HepG2 (cell line): ENCODE results near the gene ONECUT3. TPM values are rescaled to one million over a fixed set of nuclear protein-coding genes. Genes with fewer than 3 reads are reported as not detected.
A peak's percentile ranks its signal among the peaks of the same experiment; 100 is the strongest.

Experiments
- ATAC-seq: fragments of 200-7000 bp; cut with Tn5 transposase; 3 replicates; pipeline ENCODE4 v1.9.1; 2020; ENCODE audit warnings: mild to moderate bottlenecking, moderate library complexity
- BruUV-seq: library from RNA; stranded (reverse); fragments of 400-500 nt; replicated peaks from 2 replicates; lab custom pipeline; 2021; lab: Mats Ljungman, UMichigan
- CTCF ChIA-PET: fragments of 300-600 bp; formaldehyde crosslinking; extraction: SDS; loops from one replicate; lab custom pipeline; 2021; ENCODE audit warnings: low total read pairs, inconsistent platforms, low intra/inter-chr PET ratio; lab: Yijun Ruan, JAX
- POLR2A ChIA-PET: fragments of 350-600 bp; sonication (Branson Sonifier 250); formaldehyde crosslinking; loops from one replicate; lab custom pipeline; 2020; ENCODE audit warnings: antibody characterized with exemption, inconsistent platforms; lab: Yijun Ruan, JAX
- DNase-seq: peaks from one replicate; pipeline ENCODE4 v3.0.0-alpha.2; 2015; ENCODE audit warnings: low spot score
- FAIRE-seq: peaks from 3 replicates; lab custom pipeline; 2011; peaks lifted over from hg19 to GRCh38; lab: Jason Lieb, UNC
- H2AFZ ChIP-seq: one replicate; pipeline ENCODE4 v1.6.1; 2011; ENCODE audit warnings: low read length, inconsistent platforms
- H3K27ac ChIP-seq: fragments of 300-600 bp; 3 replicates; pipeline ENCODE4 v1.8.0; 2011; ENCODE audit warnings: mixed run types, mild to moderate bottlenecking, mixed read lengths, low read length, inconsistent platforms; ENCODE audit not compliant: insufficient read depth; ENCODE audit errors: extremely low read length
- H3K27me3 ChIP-seq, 2 experiments: fragments of 200-600 bp in 1 of 2; 2 replicates in 1 of 2; 3 replicates in 1 of 2; pipeline versions ENCODE4 v1.6.0 to v1.8.0; 2011; ENCODE audit warnings: low read length in 2 of 2, mild to moderate bottlenecking in 2 of 2, moderate library complexity in 2 of 2, inconsistent platforms in 1 of 2; ENCODE audit not compliant: insufficient read depth in 2 of 2, control insufficient read depth in 1 of 2
- H3K36me3 ChIP-seq, 2 experiments: fragments of 200-600 bp in 1 of 2; replicated peaks in 1 of 2; 2 replicates in 1 of 2; 3 replicates in 1 of 2; pipeline versions ENCODE4 v1.5.1 to v1.8.0; 2011; ENCODE audit warnings: low read length in 2 of 2, inconsistent platforms in 1 of 2; ENCODE audit not compliant: insufficient read depth in 2 of 2, control insufficient read depth in 1 of 2
- H3K4me1 ChIP-seq: 2 replicates; pipeline ENCODE4 v1.5.1; 2012; ENCODE audit warnings: low read length, inconsistent platforms; ENCODE audit not compliant: insufficient read depth
- H3K4me2 ChIP-seq: 2 replicates; pipeline ENCODE4 v1.6.0; 2011; ENCODE audit warnings: low read depth, low read length, inconsistent platforms
- H3K4me3 ChIP-seq, 3 experiments: fragments of 200-600 bp in 1 of 3; sonication (generic), shearing (Covaris generic) in 1 of 3; replicated peaks in 1 of 3; 2 replicates each; pipeline ENCODE4 v1.5.1; 2011 to 2016; ENCODE audit warnings: low read length in 3 of 3, inconsistent platforms in 2 of 3, low read depth in 2 of 3, mild to moderate bottlenecking in 2 of 3, control low read depth in 1 of 3, mixed read lengths in 1 of 3; ENCODE audit not compliant: insufficient read depth in 1 of 3
- H3K79me2 ChIP-seq: one replicate; pipeline ENCODE4 v1.6.1; 2011; ENCODE audit warnings: low read length, inconsistent platforms; ENCODE audit not compliant: insufficient read depth
- H3K9ac ChIP-seq: 2 replicates; pipeline ENCODE4 v1.6.0; 2011; ENCODE audit warnings: mild to moderate bottlenecking, low read depth, low read length, inconsistent platforms; ENCODE audit not compliant: insufficient read depth
- H3K9me3 ChIP-seq: 2 replicates; pipeline ENCODE4 v1.5.1; 2012; ENCODE audit warnings: mild to moderate bottlenecking, low read length
- H4K20me1 ChIP-seq: 2 replicates; pipeline ENCODE4 v1.6.0; 2011; ENCODE audit warnings: inconsistent platforms, mild to moderate bottlenecking, low read length, moderate library complexity; ENCODE audit not compliant: insufficient read depth
- CERS6 ChIP-seq: sonication (generic); formaldehyde crosslinking; IDR thresholded peaks from 2 replicates; pipeline ENCODE4 v1.5.0; 2020; ENCODE audit warnings: missing genetic modification reagents
- TBX2 ChIP-seq: sonication (generic); formaldehyde crosslinking; IDR thresholded peaks from 2 replicates; pipeline ENCODE4 v1.5.0; 2020; ENCODE audit warnings: missing genetic modification reagents, mild to moderate bottlenecking, borderline replicate concordance
- ZBTB44 ChIP-seq: sonication (generic); formaldehyde crosslinking; IDR thresholded peaks from 2 replicates; pipeline ENCODE4 v1.4.0; 2020; ENCODE audit warnings: missing genetic modification reagents
- ZNF441 ChIP-seq: sonication (generic); formaldehyde crosslinking; IDR thresholded peaks from 2 replicates; pipeline ENCODE4 v1.7.0; 2021; ENCODE audit warnings: missing genetic modification reagents, borderline replicate concordance
- ZNF629 ChIP-seq: sonication (generic); formaldehyde crosslinking; conservative IDR thresholded peaks from 2 replicates; pipeline ENCODE4 v1.5.0; 2020; ENCODE audit warnings: missing genetic modification reagents
- WGBS: methylation state at CpG from one replicate; pipeline ENCODE4 v1.1.6; 2017; ENCODE audit warnings: low lambda C conversion rate; 5-methylcytosine and 5-hydroxymethylcytosine counted together
- in situ Hi-C: cut with HindIII; loops from 2 replicates; pipeline ENCODE4 v1.10.0; 2017; ENCODE audit warnings: low pct_unique_long_range_greater_than_20kb; ENCODE audit not compliant: extremely low pct_ligation_motif_present
- intact Hi-C: fragments of 100-400 bp; cut with micrococcal nuclease; formaldehyde crosslinking; loops from one replicate; pipeline ENCODE4 v1.10.0; 2022; ENCODE audit not compliant: unreplicated experiment
- polyA plus RNA-seq, 8 experiments: library from polyadenylated mRNA; depleted of rRNA in 3 of 8; stranded (reverse) in 7 of 8; unstranded in 1 of 8; fragments of >200 nt; fragmentation: Illumina TruSeq in 4 of 8; extraction: Trizol in 4 of 8; gene quantifications; 2 replicates each; pipeline versions ENCODE4 v1.2.1 to v1.2.3, GENCODE V29; 2011 to 2016; ENCODE audit warnings: low read depth in 4 of 8, missing spikeins in 1 of 8, mixed read lengths in 1 of 8; ENCODE audit not compliant: insufficient read depth in 1 of 8
- total RNA-seq, 5 experiments: library from RNA; depleted of rRNA; stranded (reverse); fragments of >200 nt; fragmentation: Illumina TruSeq; extraction: Trizol; gene quantifications; 2 replicates each; pipeline ENCODE4 v1.2.3, GENCODE V29; 2016; ENCODE audit warnings: low read depth in 1 of 5

The ONECUT3 gene
- total and polyA plus RNA-seq, 2 of the 13 experiments (the other 11 are each of a cell fraction or from before 2014, with no cell fraction given) = under 0.01 TPM; not detected in 1

GRCh38 chr19:1758231-1758577 is 4.9 kb downstream of the ONECUT3 start (continued):
- TF ChIP-seq CERS6 (CRISPR knock-in tag) (no peak), ZNF441 (CRISPR knock-in tag) (no peak), TBX2 (no peak)

- ChIA-PET POLR2A (no interaction called here), CTCF (no interaction called here)
- no peaks in the 10 kb centered on the region for H3K4me1 ChIP-seq
- no TSS peak for BruUV-seq
- no peaks in the 10 kb centered on the region for H3K79me2 ChIP-seq
- no peaks in the 10 kb centered on the region for H3K9me3 ChIP-seq
- intact Hi-C loops = no loop called here
- 11% methylated on average over 8 of the region's 16 CpGs for WGBS
- H3K27ac ChIP-seq = no peak overlapping the region
- H3K9ac ChIP-seq = no peak overlapping the region
- H3K27me3 ChIP-seq = peaks cover 16 to 88% of the 10 kb centered on the region in 2 experiments
- no peak overlapping the region for H2AFZ ChIP-seq
- H3K4me3 ChIP-seq = no peak overlapping the region
- in situ Hi-C loops = no loop called here
- no peak for DNase-seq
- no peaks in the 10 kb centered on the region for H3K36me3 ChIP-seq
- ATAC-seq = no peak
- 0 out of 2 replicates have a peak, but pooled peaks cover 2% of the 10 kb centered on the region for H4K20me1 ChIP-seq
- FAIRE-seq = no peak
- TF ChIP-seq ZNF629 (CRISPR knock-in tag) = peak; percentile 74
- no peak for TF ChIP-seq ZBTB44 (CRISPR knock-in tag)
- H3K4me2 ChIP-seq = no peak overlapping the region
These were observed 5.9 kb downstream of the ONECUT3 start for GRCh38 chr19:1758959-1759903.
